D721Med (cell line): ENCODE results near the gene GPR39.

ENCODE experiments used
- DNase-seq: peaks from one replicate; pipeline ENCODE4 v3.0.0; 2011; ENCODE audit warnings: low spot score; ENCODE audit not compliant: insufficient read length
- FAIRE-seq: peaks from 2 replicates; lab custom pipeline; 2011; peaks lifted over from hg19 to GRCh38; lab: Jason Lieb, UNC
- CTCF ChIP-seq: IDR thresholded peaks from 2 replicates; pipeline ENCODE4 v1.5.1; 2012; ENCODE audit warnings: mild to moderate bottlenecking, control low read depth; ENCODE audit not compliant: insufficient read depth; ENCODE audit errors: missing control alignments

GPR39 gene

GRCh38 chr2:132381376-132381775 lies 35.2 kb upstream of the GPR39 start:
- DNase-seq (no peak), FAIRE-seq (no peak)
- no peak for TF ChIP-seq CTCF

GRCh38 chr2:132383956-132384355 lies 32.6 kb upstream of the GPR39 start:
- TF ChIP-seq CTCF = no peak
- FAIRE-seq (no peak), DNase-seq (no peak)

- no peak for DNase-seq
- no peak for FAIRE-seq
- no peak for TF ChIP-seq CTCF
These were observed 32.0 kb upstream of the GPR39 start for GRCh38 chr2:132384491-132385151.

- TF ChIP-seq CTCF = no peak
- no peak for FAIRE-seq
- no peak for DNase-seq
These were observed 29.5 kb upstream of the GPR39 start for GRCh38 chr2:132387126-132387525.

- DNase-seq (no peak), FAIRE-seq (no peak)
- no peak for TF ChIP-seq CTCF
These were observed 26.5 kb upstream of the GPR39 start for GRCh38 chr2:132390076-132390475.

GRCh38 chr2:132391378-132391777 lies 25.2 kb upstream of the GPR39 start:
- TF ChIP-seq CTCF = no peak
- DNase-seq (no peak), FAIRE-seq (no peak)

GRCh38 chr2:132392221-132392620 lies 24.4 kb upstream of the GPR39 start:
- DNase-seq (no peak), FAIRE-seq (no peak)
- no peak for TF ChIP-seq CTCF
